Brain microvascular endothelial cell (primary cell): ENCODE results near the gene GNAT1.
"Not testable (repeated sequence)": the region's sequence is repeated elsewhere in the genome, so short reads cannot be mapped to it uniquely, and the experiment has no call there.

Source experiments
- DNase-seq: peaks from one replicate; pipeline ENCODE4 v3.0.0-alpha.2; 2020
- H3K27ac ChIP-seq: fragments of 250-450 bp; sonication (Bioruptor Pico); 2 replicates; pipeline ENCODE4 v1.5.1; 2020; ENCODE audit warnings: mild to moderate bottlenecking, moderate library complexity
- H3K27me3 ChIP-seq: fragments of 250-450 bp; sonication (Bioruptor Pico); replicated peaks from 2 replicates; pipeline ENCODE4 v1.5.1; 2020; ENCODE audit warnings: mild to moderate bottlenecking
- H3K36me3 ChIP-seq: fragments of 250-450 bp; sonication (Bioruptor Pico); replicated peaks from 2 replicates; pipeline ENCODE4 v1.5.1; 2020; ENCODE audit warnings: mild to moderate bottlenecking
- H3K4me3 ChIP-seq: 2 replicates; pipeline ENCODE4 v1.5.1; 2011; ENCODE audit warnings: low read depth, mild to moderate bottlenecking, control low read depth, low read length, moderate library complexity
- in situ Hi-C: cut with HindIII; loops from 2 replicates; pipeline ENCODE4 v1.10.0; 2017; ENCODE audit warnings: low sequenced_read_pairs, low pct_ligation_motif_present
- TF ChIP-seq, protein P1 (sequence below): IDR thresholded peaks from 2 replicates; pipeline ENCODE4 v1.5.1; 2011; ENCODE audit warnings: low read depth, mild to moderate bottlenecking, moderate library complexity, low read length, control low read depth, inconsistent platforms; ENCODE audit errors: missing control alignments

GNAT1 gene

DNA sequence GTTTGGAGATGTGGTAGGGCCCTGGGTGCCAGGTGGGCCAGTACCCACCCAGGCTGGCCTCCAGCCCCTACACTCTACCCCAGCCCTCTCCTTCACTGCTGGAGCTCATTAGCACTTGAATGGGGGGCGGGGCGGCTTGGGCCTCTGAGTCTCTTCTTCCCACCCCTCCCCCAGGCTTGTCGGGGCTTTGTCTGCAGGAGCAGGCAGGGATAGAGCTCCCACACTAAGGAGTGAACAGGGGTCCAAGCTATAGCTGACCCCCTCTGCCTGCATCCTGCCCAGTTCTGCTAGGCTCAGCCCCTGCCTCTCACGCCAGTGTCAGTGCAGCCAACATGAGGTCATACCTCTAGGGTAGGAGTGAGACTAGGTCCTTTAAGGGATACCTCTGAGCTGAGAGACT, 49.8 kb downstream of the GNAT1 start:
- in situ Hi-C loops = no loop called here
- TF ChIP-seq, protein P1, sequence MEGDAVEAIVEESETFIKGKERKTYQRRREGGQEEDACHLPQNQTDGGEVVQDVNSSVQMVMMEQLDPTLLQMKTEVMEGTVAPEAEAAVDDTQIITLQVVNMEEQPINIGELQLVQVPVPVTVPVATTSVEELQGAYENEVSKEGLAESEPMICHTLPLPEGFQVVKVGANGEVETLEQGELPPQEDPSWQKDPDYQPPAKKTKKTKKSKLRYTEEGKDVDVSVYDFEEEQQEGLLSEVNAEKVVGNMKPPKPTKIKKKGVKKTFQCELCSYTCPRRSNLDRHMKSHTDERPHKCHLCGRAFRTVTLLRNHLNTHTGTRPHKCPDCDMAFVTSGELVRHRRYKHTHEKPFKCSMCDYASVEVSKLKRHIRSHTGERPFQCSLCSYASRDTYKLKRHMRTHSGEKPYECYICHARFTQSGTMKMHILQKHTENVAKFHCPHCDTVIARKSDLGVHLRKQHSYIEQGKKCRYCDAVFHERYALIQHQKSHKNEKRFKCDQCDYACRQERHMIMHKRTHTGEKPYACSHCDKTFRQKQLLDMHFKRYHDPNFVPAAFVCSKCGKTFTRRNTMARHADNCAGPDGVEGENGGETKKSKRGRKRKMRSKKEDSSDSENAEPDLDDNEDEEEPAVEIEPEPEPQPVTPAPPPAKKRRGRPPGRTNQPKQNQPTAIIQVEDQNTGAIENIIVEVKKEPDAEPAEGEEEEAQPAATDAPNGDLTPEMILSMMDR = no peak
- H3K36me3 ChIP-seq = peaks cover 7% of the 10 kb centered on the region

DNA sequence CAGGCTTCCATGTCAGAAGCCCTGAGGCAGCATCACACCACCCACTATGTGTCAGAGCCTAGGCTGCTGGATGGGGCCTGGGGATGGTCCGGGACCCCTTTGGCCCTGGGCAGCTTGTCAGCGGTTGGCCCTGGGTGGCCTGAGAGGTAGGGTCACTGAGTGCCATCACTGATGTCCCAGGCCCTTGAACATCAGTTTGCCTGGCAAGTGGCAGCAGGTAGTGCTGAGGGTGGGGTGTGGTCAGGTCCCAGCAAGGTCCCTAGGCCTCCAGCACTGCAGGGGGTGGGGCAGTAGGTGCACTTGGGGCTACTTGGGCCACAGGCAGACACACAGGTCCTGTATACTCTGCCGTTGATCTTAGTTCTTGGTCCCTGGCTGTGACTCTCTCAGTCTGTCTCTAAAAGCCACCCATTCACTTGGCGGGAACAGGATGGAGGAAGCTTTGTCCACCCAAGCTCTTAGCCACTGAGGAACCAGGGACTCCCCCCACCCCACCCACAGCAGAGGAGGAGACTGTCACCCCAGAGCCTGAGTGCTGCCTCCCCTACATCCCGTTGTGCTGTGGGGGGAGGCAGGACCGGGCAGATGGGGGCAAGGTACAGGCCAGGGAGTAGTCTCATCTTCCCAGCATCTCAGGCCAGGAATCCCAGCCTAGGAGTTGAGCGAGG, 50.4 kb downstream of the GNAT1 start:
- in situ Hi-C loops = no loop called here
- H3K36me3 ChIP-seq = peaks cover 7% of the 10 kb centered on the region
- TF ChIP-seq, protein P1 = no peak
- no peak for DNase-seq
- no peak overlapping the region for H3K4me3 ChIP-seq
- H3K27me3 ChIP-seq = no peaks in the 10 kb centered on the region
- no peak overlapping the region for H3K27ac ChIP-seq

More for the DNA sequence above, 49.8 kb downstream of the GNAT1 start:
- Histone ChIP-seq H3K27me3 (no peaks in the 10 kb centered on the region), H3K27ac (no peak overlapping the region), H3K4me3 (no peak overlapping the region)
- DNase-seq = no peak

DNA sequence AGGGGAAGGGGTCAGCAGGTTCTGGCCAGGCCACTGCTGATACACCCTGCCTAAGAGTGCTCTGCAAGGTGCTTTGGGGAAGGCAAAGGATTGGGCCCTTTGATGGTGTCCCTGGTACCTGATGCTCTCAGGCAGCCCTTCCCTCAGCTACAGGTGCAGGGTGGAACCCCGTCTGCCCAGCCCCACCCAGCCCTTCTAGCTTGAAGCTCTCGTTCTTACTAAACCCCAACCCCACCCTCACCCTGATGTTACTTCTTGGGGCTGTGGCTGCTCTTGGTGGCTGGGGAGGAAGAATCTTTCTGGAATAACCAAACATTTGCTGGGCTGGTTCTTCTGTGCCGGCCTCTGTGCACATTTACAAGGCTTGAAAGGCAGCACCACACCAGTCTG, 51.0 kb downstream of the GNAT1 start:
- no peak for DNase-seq
- TF ChIP-seq, protein P1 = no peak
- Histone ChIP-seq H3K27me3 (no peaks in the 10 kb centered on the region), H3K36me3 (peaks cover 7% of the 10 kb centered on the region), H3K4me3 (no peak overlapping the region), H3K27ac (no peak overlapping the region)
- in situ Hi-C loops = no loop called here

DNA sequence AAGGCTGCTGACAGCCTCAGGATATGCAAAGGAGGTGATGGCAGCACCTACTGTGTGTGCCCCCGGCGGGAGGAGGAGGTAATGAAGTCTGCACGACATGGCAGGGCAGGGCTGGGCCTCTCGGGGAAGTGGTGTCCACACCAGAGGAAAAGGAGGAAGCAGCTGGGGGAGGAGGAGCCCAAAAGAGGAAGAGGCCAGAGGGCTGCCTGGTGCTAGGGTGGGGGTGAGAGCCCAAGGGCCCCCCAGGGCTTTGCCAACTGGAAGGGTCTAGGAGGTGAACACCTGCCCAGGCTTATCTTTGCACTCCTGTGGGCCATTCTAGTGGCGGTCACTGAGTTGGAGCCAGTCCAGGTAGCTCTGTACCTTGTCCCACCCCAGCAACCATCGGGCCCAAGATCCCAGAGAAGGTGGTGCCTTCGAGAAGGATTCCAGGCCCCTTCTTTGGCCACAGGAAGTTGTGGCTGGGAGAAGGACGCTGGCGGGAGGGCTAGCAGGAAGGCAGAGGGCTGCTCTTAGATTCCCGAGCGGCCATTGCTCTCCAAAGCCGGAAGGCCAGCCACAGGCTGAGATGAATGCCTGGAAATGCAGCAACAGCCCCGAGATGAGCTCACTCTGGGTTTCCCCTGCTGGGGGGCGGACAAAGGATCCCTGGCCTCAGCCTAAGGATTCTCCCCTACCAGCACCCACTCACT, 51.6 kb downstream of the GNAT1 start:
- no peaks in the 10 kb centered on the region for H3K27me3 ChIP-seq
- no peak overlapping the region for H3K4me3 ChIP-seq
- peak; percentile 79 for DNase-seq
- peaks cover 13% of the 10 kb centered on the region for H3K36me3 ChIP-seq
- TF ChIP-seq, protein P1 = no peak
- in situ Hi-C loops = no loop called here
- H3K27ac ChIP-seq = peak overlapping the region; percentile 74

DNA sequence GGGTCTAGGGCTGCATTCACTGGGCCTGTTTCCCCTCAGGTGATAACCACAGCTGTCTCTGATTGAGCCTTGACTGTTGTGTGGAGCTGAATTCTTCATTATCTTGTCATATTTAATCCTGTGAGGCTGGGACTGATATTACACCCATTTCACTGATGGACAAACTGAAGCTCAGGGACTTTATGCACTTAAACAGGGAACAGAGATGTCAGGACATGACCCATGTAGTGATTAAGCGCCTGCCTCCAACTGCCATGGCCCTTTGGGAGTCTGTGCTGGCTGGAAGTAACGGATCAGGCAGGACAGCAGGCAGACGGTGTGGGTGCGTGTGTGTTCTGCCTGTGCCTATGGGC, 52.1 kb downstream of the GNAT1 start:
- Histone ChIP-seq H3K27me3 (no peaks in the 10 kb centered on the region), H3K4me3 (no peak overlapping the region), H3K27ac (peak overlapping the region; percentile 74), H3K36me3 (peaks cover 13% of the 10 kb centered on the region)
- TF ChIP-seq, protein P1 = no peak
- in situ Hi-C loops = no loop called here
- DNase-seq = no peak

DNA sequence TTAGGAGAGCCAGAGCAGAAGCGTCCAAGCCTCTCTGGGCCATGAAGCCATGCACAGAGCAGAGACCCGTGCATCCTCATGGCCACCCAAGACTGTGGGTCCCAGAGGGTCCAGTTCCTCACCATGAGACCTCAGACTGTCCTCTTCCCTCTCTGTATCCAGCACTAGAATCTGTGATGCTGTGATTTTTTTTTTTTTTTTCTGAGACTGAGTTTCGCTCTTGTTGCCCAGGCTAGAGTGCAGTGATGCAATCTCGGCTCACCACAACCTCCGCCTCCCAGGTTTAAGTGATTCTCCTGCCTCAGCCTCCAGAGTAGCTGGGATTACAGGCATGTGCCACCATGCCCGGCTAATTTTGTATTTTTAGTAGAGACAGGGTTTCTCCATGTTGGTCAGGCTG, 53.4 kb downstream of the GNAT1 start:
- Histone ChIP-seq H3K27ac (peak overlapping the region; percentile 85), H3K36me3 (peaks cover 15% of the 10 kb centered on the region)
- in situ Hi-C loops, H3K27me3 ChIP-seq, DNase-seq, H3K4me3 ChIP-seq: not testable (repeated sequence)
